ENCODE results near the gene PRAME.

GRCh38 chr22:22583030-22583429, 24.0 kb upstream of the PRAME start:
- TF ChIP-seq, protein P1, sequence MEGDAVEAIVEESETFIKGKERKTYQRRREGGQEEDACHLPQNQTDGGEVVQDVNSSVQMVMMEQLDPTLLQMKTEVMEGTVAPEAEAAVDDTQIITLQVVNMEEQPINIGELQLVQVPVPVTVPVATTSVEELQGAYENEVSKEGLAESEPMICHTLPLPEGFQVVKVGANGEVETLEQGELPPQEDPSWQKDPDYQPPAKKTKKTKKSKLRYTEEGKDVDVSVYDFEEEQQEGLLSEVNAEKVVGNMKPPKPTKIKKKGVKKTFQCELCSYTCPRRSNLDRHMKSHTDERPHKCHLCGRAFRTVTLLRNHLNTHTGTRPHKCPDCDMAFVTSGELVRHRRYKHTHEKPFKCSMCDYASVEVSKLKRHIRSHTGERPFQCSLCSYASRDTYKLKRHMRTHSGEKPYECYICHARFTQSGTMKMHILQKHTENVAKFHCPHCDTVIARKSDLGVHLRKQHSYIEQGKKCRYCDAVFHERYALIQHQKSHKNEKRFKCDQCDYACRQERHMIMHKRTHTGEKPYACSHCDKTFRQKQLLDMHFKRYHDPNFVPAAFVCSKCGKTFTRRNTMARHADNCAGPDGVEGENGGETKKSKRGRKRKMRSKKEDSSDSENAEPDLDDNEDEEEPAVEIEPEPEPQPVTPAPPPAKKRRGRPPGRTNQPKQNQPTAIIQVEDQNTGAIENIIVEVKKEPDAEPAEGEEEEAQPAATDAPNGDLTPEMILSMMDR (IDR thresholded peaks at IDR 0.05), result no peak
- TF ChIP-seq POLR2A (IDR thresholded peaks at IDR 0.05), result no peak

Data from gastroesophageal sphincter (tissue), 3 donors.